GM12878 (cell line): Measurements from ENCODE around the gene SOS1. TPM values are rescaled to one million over a fixed set of nuclear protein-coding genes. Genes with fewer than 3 reads are reported as not detected.

Source experiments
- BCLAF1 ChIP-seq: fragments of 450-650 bp; IDR thresholded peaks from 2 replicates; pipeline ENCODE4 v1.6.1; 2017; ENCODE audit warnings: antibody characterized with exemption, mild to moderate bottlenecking, moderate library complexity
- BMI1 ChIP-seq: fragments of 450-650 bp; IDR thresholded peaks from 2 replicates; pipeline ENCODE4 v1.6.1; 2016; ENCODE audit warnings: mild to moderate bottlenecking, moderate library complexity, borderline replicate concordance
- CHD2 ChIP-seq: IDR thresholded peaks from 2 replicates; pipeline ENCODE4 v1.6.1; 2011; ENCODE audit warnings: low read depth, low read length, improper control_type of control experiment, borderline replicate concordance
- CREM ChIP-seq: IDR thresholded peaks from 2 replicates; pipeline ENCODE4 v1.6.1; 2014; ENCODE audit warnings: antibody characterized with exemption, low read depth
- E2F4 ChIP-seq: IDR thresholded peaks from 2 replicates; pipeline ENCODE4 v1.6.1; 2012; ENCODE audit warnings: low read depth, low read length, improper control_type of control experiment
- HSF1 ChIP-seq: fragments of 150-350 bp; IDR thresholded peaks from 2 replicates; pipeline ENCODE4 v1.6.1; 2014; ENCODE audit warnings: mild to moderate bottlenecking, low read depth, low read length
- IKZF1 ChIP-seq: fragments of 450-650 bp; conservative IDR thresholded peaks from 2 replicates; pipeline ENCODE4 v1.6.1; 2017; ENCODE audit warnings: antibody characterized with exemption, mild to moderate bottlenecking
- IKZF2 ChIP-seq, 2 experiments: fragments of 450-650 bp; IDR thresholded peaks; 2 replicates each; pipeline ENCODE4 v1.6.1; 2017; ENCODE audit warnings: mild to moderate bottlenecking in 2 of 2, moderate library complexity in 2 of 2
- LARP7 ChIP-seq: fragments of 450-650 bp; IDR thresholded peaks from 2 replicates; pipeline ENCODE4 v1.6.1; 2017; ENCODE audit warnings: mild to moderate bottlenecking
- NR2F1 ChIP-seq: fragments of 450-650 bp; conservative IDR thresholded peaks from 2 replicates; pipeline ENCODE4 v1.6.1; 2017; ENCODE audit warnings: mild to moderate bottlenecking
- POLR2A ChIP-seq: IDR thresholded peaks from 2 replicates; pipeline ENCODE4 v1.6.1; 2011; ENCODE audit warnings: low read depth, mild to moderate bottlenecking, low read length
- POLR2AphosphoS2 ChIP-seq: IDR thresholded peaks from 2 replicates; pipeline ENCODE4 v1.6.1; 2011; ENCODE audit warnings: low read depth, mild to moderate bottlenecking, low read length, improper control_type of control experiment, moderate library complexity
- SIN3A ChIP-seq: IDR thresholded peaks from 2 replicates; pipeline ENCODE4 v1.6.1; 2012; ENCODE audit warnings: low read depth, low read length, improper control_type of control experiment
- STAT1 ChIP-seq: fragments of 450-650 bp; conservative IDR thresholded peaks from 2 replicates; pipeline ENCODE4 v1.6.1; 2014; ENCODE audit warnings: antibody characterized with exemption, mild to moderate bottlenecking
- TAF1 ChIP-seq: IDR thresholded peaks from 2 replicates; pipeline ENCODE4 v1.6.1; 2011; ENCODE audit warnings: mild to moderate bottlenecking, low read depth, low read length, borderline replicate concordance
- ZNF217 ChIP-seq: fragments of 450-650 bp; IDR thresholded peaks from 2 replicates; pipeline ENCODE4 v1.6.1; 2017; ENCODE audit warnings: antibody characterized with exemption, mild to moderate bottlenecking
- ZNF622 ChIP-seq: fragments of 450-650 bp; IDR thresholded peaks from 2 replicates; pipeline ENCODE4 v1.6.1; 2017; ENCODE audit warnings: mild to moderate bottlenecking, inconsistent platforms
- polyA plus RNA-seq, 11 experiments: library from polyadenylated mRNA; depleted of rRNA in 4 of 11; unstranded in 6 of 11; stranded (reverse) in 5 of 11; fragments of >200 nt; fragmentation: Nextera tagmentation in 4 of 11; fragmentation: Illumina TruSeq in 1 of 11; extraction: Ambion mirVana in 4 of 11; extraction: Trizol in 1 of 11; gene quantifications; 1 replicate in 1 of 11; 2 replicates in 10 of 11; pipeline versions ENCODE4 v1.2.1 to v1.2.3, GENCODE V29; 2011 to 2016; ENCODE audit warnings: inconsistent platforms in 2 of 11, missing spikeins in 2 of 11, low read depth in 1 of 11
- total RNA-seq, 4 experiments: library from RNA; depleted of rRNA in 3 of 4; stranded (reverse); fragments of >200 nt in 3 of 4; fragmentation: Illumina TruSeq in 1 of 4; extraction: Trizol in 1 of 4; gene quantifications; 2 replicates each; pipeline versions ENCODE4 v1.2.1 to v1.2.3, GENCODE V29; 2013 to 2021
- TF ChIP-seq, protein P1 (sequence below): fragments of 450-650 bp; IDR thresholded peaks from 2 replicates; pipeline ENCODE4 v1.6.1; 2014; ENCODE audit warnings: mild to moderate bottlenecking
- TF ChIP-seq, protein P2 (sequence below): fragments of 450-650 bp; IDR thresholded peaks from 2 replicates; pipeline ENCODE4 v1.6.1; 2018; ENCODE audit warnings: mild to moderate bottlenecking, low read depth, moderate library complexity; ENCODE audit not compliant: partially characterized antibody

The SOS1 gene
- total and polyA plus RNA-seq, 10 of the 15 experiments (the other 5 are each of a cell fraction or from before 2014, with no cell fraction given), result 2.1 to 24.1 (median 8.5) TPM

GRCh38 chr2:39124000-39124745 is 3.3 kb upstream of the SOS1 start (continued):
- no peak for TF ChIP-seq BCLAF1
- TF ChIP-seq STAT1, result peak; percentile 22; the same call in 1 of the 2 replicates
- peak; percentile 98 for TF ChIP-seq CREM
- TF ChIP-seq HSF1, result peak; percentile 44; the same call in 1 of the 2 replicates
- peak; percentile 81 for TF ChIP-seq CHD2
- TF ChIP-seq, protein P1, sequence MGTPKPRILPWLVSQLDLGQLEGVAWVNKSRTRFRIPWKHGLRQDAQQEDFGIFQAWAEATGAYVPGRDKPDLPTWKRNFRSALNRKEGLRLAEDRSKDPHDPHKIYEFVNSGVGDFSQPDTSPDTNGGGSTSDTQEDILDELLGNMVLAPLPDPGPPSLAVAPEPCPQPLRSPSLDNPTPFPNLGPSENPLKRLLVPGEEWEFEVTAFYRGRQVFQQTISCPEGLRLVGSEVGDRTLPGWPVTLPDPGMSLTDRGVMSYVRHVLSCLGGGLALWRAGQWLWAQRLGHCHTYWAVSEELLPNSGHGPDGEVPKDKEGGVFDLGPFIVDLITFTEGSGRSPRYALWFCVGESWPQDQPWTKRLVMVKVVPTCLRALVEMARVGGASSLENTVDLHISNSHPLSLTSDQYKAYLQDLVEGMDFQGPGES, result no peak
- no peak for TF ChIP-seq ZNF622
- TF ChIP-seq SIN3A, result peak; percentile 66; the same call in 1 of the 2 replicates
- TF ChIP-seq LARP7, result no peak; the same call in 1 of the 2 replicates
- TF ChIP-seq, protein P2, sequence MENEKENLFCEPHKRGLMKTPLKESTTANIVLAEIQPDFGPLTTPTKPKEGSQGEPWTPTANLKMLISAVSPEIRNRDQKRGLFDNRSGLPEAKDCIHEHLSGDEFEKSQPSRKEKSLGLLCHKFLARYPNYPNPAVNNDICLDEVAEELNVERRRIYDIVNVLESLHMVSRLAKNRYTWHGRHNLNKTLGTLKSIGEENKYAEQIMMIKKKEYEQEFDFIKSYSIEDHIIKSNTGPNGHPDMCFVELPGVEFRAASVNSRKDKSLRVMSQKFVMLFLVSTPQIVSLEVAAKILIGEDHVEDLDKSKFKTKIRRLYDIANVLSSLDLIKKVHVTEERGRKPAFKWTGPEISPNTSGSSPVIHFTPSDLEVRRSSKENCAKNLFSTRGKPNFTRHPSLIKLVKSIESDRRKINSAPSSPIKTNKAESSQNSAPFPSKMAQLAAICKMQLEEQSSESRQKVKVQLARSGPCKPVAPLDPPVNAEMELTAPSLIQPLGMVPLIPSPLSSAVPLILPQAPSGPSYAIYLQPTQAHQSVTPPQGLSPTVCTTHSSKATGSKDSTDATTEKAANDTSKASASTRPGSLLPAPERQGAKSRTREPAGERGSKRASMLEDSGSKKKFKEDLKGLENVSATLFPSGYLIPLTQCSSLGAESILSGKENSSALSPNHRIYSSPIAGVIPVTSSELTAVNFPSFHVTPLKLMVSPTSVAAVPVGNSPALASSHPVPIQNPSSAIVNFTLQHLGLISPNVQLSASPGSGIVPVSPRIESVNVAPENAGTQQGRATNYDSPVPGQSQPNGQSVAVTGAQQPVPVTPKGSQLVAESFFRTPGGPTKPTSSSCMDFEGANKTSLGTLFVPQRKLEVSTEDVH, result no peak
- TF ChIP-seq BMI1, result no peak
- TF ChIP-seq POLR2AphosphoS2, result peak; percentile 95; the same call in 1 of the 2 replicates
- TF ChIP-seq NR2F1, result peak; percentile 93
- TF ChIP-seq IKZF2 (IDR thresholded peaks at IDR 0.05), result 0 out of 4 replicates have a peak, but pooled peaks of 1 of the 2 experiments have one; percentile 27
- peak; percentile 87 for TF ChIP-seq IKZF1
- TF ChIP-seq ZNF217, result no peak
- TF ChIP-seq POLR2A, result peak; percentile 82
- TF ChIP-seq TAF1, result no peak; the same call in 1 of the 2 replicates
- peak; percentile 48; the same call in 1 of the 2 replicates for TF ChIP-seq E2F4
